ENCODE results near the gene EFNA2.

The EFNA2 gene

DNA sequence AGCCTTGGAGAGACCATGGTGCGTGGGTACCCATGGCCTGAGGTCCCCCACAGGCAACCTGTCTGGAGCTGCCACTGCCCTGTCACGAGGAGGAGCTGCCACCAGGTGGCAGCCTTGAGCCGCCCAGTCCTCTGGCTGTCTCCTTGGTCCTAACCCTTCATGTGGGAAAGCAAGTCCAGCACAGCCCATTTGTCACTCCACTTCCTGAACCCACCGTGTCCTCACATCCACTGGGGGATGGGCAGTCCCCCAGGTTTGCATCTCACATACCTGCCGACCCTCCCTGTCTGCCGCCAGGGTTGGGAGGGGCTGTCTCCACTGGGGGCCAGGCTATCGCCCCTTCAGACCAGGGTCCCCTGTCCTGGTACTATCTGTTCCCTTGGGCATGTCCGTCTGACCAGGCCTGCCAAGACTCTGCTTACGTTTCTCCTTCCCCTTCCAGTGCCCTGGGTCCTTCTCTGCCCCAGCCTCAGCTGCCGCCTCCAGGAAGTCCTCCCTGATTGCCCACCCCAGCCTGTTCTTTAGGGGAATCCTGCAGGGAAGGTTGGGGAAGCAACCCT, 5.8 kb upstream of the EFNA2 start:
- no peak overlapping the region for H3K4me3 ChIP-seq (ENCODE audit: low read depth, low read length)
- peak; percentile 87 for DNase-seq (ENCODE audit: low read depth)
- TF ChIP-seq, protein P1, sequence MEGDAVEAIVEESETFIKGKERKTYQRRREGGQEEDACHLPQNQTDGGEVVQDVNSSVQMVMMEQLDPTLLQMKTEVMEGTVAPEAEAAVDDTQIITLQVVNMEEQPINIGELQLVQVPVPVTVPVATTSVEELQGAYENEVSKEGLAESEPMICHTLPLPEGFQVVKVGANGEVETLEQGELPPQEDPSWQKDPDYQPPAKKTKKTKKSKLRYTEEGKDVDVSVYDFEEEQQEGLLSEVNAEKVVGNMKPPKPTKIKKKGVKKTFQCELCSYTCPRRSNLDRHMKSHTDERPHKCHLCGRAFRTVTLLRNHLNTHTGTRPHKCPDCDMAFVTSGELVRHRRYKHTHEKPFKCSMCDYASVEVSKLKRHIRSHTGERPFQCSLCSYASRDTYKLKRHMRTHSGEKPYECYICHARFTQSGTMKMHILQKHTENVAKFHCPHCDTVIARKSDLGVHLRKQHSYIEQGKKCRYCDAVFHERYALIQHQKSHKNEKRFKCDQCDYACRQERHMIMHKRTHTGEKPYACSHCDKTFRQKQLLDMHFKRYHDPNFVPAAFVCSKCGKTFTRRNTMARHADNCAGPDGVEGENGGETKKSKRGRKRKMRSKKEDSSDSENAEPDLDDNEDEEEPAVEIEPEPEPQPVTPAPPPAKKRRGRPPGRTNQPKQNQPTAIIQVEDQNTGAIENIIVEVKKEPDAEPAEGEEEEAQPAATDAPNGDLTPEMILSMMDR (conservative IDR thresholded peaks at IDR 0.05; ENCODE audit: low read depth, low read length), result peak; percentile 98

DNA sequence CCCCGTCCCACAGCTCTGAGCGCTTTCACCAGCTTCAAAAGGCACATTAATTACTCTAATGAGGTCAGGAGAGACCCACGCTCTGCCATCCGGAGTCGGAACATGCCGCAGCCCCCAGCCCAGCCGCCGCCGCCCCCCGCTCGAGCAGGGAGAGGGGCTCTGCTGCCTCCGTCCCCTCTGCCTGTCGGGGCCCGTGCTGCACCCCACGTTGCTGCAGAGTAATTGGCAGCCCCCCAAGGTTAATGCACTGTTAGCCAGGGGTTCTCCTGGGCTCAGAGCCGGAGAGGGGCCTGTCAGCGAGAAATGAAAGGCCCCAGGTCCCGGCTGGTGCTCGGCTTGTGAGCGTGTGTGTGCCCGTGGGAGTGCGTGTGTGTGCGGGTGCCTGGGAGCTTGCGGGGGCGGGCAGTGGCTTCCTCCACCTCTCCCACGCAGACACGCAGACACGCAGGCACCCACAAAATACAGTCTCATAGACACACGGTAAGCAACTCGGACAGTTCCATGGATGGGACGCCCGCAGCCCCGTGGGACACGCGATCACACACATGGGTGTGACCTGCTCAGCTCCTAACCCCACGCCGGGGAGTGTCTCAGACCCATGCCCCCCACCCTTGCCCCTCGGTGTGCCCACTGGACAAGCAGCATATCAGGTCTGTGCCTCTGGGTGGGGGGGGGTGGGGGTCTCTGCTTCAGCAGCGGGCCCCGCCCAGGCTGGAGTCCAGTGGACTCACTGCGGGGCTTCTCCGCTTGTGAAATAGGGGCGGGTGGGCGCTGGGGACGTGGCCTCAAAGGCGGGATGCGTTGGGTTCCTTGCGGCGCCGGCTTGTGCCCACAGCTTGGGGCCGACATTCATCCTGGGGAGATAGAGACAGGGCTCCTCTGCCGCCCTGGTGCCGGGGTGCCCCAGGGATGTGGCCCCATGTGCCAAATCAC, 4.8 kb upstream of the EFNA2 start:
- no peak for DNase-seq (ENCODE audit: low read depth)
- H3K4me3 ChIP-seq (ENCODE audit: low read depth, low read length), result no peak overlapping the region
- TF ChIP-seq, protein P1 (conservative IDR thresholded peaks at IDR 0.05; ENCODE audit: low read depth, low read length), result no peak

DNA sequence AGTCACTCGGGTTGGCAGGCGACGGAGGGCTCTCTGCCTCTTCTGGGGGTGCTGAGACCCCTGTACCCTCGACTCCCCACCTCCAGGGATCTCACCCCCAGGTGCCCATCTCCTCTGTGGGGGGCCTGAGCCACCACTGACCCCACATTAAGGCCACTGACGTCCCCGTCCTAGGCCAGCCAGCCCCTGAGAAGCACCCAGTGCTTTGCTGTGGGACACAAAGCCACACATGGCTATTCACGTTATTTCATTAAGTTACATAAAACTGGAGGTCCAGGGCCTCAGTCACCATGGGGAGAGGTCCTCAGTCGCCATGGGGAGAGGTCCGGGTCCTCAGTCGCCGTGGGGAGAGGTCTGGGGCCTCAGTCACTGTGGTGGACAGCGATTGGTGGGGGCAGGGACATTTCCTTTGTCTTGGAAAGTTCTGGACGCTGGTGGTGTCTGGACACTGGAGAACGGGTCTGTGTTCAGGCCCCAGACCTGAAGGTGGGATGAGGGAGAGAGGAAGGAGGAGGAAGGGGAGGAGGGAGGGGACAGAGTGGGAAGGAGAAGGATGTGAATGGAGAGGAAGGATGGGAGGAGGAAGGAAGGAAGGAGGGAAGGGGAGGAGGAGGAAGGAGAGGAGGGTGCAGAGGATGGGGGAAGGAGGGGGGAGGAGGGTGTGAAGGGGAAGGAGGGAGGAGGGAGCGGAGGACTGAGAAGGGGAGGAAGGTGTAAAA, 3.9 kb upstream of the EFNA2 start:
- TF ChIP-seq, protein P1 (conservative IDR thresholded peaks at IDR 0.05; ENCODE audit: low read depth, low read length), result no peak
- DNase-seq (ENCODE audit: low read depth), result no peak
- H3K4me3 ChIP-seq (ENCODE audit: low read depth, low read length), result no peak overlapping the region

DNA sequence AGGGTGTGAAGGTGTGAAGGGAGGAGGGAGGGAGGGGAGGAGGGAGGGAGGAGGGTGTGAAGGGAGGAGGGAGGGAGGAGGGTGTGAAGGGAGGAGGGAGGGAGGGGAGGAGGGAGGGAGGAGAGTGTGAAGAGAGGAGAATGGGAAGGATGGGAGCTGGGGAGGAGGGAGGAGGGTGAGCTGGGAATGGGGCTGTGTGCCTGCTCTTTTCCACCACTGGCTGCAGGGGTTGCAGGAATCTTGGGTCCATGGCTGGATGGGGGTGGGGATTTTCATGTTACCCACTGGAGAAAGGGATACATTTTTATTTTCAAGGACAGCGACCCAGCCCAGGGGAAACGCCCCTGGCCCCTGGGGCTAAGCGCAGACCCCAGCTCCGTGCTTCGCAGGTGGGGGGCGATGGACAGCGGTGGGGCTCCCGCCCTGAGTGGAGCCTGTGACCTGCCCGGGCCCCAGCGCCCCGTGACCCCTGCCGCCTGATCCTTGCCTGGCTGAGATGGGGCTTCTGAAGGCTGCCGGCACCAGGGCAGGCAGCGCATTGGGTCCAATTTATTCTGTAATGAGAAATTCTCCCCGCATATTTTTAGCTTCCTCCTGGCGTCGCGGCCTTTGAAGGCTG, 3.0 kb upstream of the EFNA2 start:
- no peak for DNase-seq (ENCODE audit: low read depth)
- TF ChIP-seq, protein P1 (conservative IDR thresholded peaks at IDR 0.05; ENCODE audit: low read depth, low read length), result no peak
- H3K4me3 ChIP-seq (ENCODE audit: low read depth, low read length), result no peak overlapping the region

DNA sequence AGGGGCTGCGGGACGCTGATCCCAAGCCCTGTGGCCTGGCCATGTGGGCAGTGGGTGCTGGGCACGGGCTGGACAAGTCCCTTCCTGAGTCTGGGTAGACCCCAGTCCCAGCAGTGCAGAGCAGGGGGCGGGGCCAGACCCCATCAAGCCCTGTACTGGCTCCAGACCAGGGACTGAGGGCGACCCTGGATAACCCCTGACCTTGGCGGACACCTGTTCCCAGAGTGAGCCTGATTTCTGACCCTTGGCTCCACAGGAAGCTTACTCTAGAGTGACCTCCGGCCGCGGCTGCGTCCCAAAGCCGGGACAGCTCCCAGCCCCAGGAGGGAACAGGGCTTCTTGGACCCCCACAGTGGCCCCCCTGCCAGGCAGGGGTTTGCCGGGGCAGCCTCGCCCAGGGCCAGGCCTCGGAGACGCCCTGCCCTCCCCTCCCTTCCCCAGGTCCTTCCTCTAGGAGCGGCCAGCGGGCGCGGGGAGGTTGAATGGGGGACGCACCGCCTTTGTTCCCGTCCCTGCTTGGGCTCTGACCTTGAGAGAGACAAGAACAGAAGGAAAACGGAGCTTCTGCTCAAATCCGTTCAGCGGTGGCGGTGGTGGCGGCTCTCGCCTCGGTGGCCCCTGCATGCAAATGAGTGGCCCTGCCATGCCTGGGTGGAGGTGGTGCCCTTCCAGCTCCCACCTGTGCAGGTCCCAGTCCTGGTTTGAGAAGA, 2.3 kb upstream of the EFNA2 start:
- TF ChIP-seq, protein P1 (conservative IDR thresholded peaks at IDR 0.05; ENCODE audit: low read depth, low read length), result no peak
- H3K4me3 ChIP-seq (ENCODE audit: low read depth, low read length), result no peak overlapping the region
- no peak for DNase-seq (ENCODE audit: low read depth)

DNA sequence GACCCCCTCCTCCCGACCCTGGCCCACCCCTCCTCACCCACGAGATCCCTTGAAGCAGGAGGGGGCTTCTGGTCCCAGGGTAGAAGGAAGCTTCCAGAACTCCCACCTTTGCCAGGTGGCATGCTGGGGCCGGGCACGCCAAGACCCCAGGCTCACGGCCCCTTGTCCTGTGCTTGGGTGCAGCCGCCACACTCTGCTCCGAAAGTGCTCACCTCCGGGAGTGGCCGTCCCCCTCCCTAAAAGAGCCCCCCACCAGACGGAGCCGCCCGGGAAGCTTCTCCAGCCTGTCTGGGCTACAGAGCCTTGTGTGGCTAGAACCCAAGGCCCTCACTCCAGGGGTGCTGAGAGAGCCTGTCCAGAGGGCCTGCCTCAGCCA, 1.8 kb upstream of the EFNA2 start:
- TF ChIP-seq, protein P1 (conservative IDR thresholded peaks at IDR 0.05; ENCODE audit: low read depth, low read length), result no peak
- H3K4me3 ChIP-seq (ENCODE audit: low read depth, low read length), result no peak overlapping the region
- DNase-seq (ENCODE audit: low read depth), result no peak
